WTC11 (cell line): ENCODE data around the gene PLEKHA6. TPM values are rescaled to one million over a fixed set of nuclear protein-coding genes. Genes with fewer than 3 reads are reported as not detected.

Experiments used
- ATAC-seq: fragments of 200-7000 bp; cut with Tn5 transposase; 2 replicates; pipeline ENCODE4 v1.10.0; 2021; ENCODE audit warnings: mild to moderate bottlenecking, moderate library complexity
- CTCF ChIA-PET: fragments of 300-600 bp; sonication (Branson Sonifier 250); formaldehyde crosslinking; loops from one replicate; lab custom pipeline; 2021; ENCODE audit warnings: antibody characterized with exemption; lab: Charles Lee
- POLR2A ChIA-PET: fragments of 350-600 bp; sonication (Branson Sonifier 250); formaldehyde crosslinking; loops from one replicate; lab custom pipeline; 2021; ENCODE audit warnings: antibody characterized with exemption; lab: Charles Lee
- DNase-seq: peaks from one replicate; pipeline ENCODE4 v3.0.0; 2021; ENCODE audit warnings: low spot score
- H3K27ac Mint-ChIP-seq: 2 replicates; pipeline ENCODE4 v1.8.0; 2021; ENCODE audit warnings: mixed read lengths
- H3K27me3 Mint-ChIP-seq: 2 replicates; pipeline ENCODE4 v1.8.0; 2021; ENCODE audit warnings: low read depth, mild to moderate bottlenecking, moderate library complexity, mixed read lengths
- H3K36me3 Mint-ChIP-seq: 2 replicates; pipeline ENCODE4 v1.8.0; 2021; ENCODE audit warnings: mixed read lengths
- H3K4me1 Mint-ChIP-seq: 2 replicates; pipeline ENCODE4 v1.8.0; 2022; ENCODE audit warnings: mixed read lengths
- H3K4me3 Mint-ChIP-seq: 2 replicates; pipeline ENCODE4 v1.8.0; 2021; ENCODE audit warnings: mild to moderate bottlenecking, moderate library complexity, mixed read lengths
- H3K9me3 Mint-ChIP-seq: 2 replicates; pipeline ENCODE4 v1.8.0; 2021; ENCODE audit warnings: mixed read lengths
- AFF4 ChIP-seq: sonication (generic); formaldehyde crosslinking; IDR thresholded peaks from 2 replicates; pipeline ENCODE4 v1.8.1; 2023; ENCODE audit warnings: mild to moderate bottlenecking, missing genetic modification reagents, borderline replicate concordance
- ATF2 ChIP-seq: sonication (generic); formaldehyde crosslinking; IDR thresholded peaks from 2 replicates; pipeline ENCODE4 v1.8.1; 2022; ENCODE audit warnings: low read depth, missing genetic modification reagents, borderline replicate concordance
- ATF3 ChIP-seq: sonication (generic); formaldehyde crosslinking; conservative IDR thresholded peaks from 2 replicates; pipeline ENCODE4 v1.8.1; 2022; ENCODE audit warnings: mild to moderate bottlenecking, missing genetic modification reagents
- CBFB ChIP-seq: sonication (generic); formaldehyde crosslinking; IDR thresholded peaks from 2 replicates; pipeline ENCODE4 v1.8.1; 2022; ENCODE audit warnings: mild to moderate bottlenecking, low read depth, missing genetic modification reagents
- CREB1 ChIP-seq: sonication (generic); formaldehyde crosslinking; IDR thresholded peaks from 2 replicates; pipeline ENCODE4 v1.8.0; 2023; ENCODE audit warnings: mild to moderate bottlenecking, missing genetic modification reagents
- EMX1 ChIP-seq: fragments of 250-450 bp; sonication (Bioruptor Pico); IDR thresholded peaks from 2 replicates; pipeline ENCODE4 v1.8.0; 2021; ENCODE audit warnings: mild to moderate bottlenecking
- ERG ChIP-seq: fragments of 250-450 bp; sonication (Bioruptor Pico); IDR thresholded peaks from 2 replicates; pipeline ENCODE4 v1.8.0; 2021; ENCODE audit warnings: mild to moderate bottlenecking
- IRF1 ChIP-seq: sonication (generic); formaldehyde crosslinking; IDR thresholded peaks from 2 replicates; pipeline ENCODE4 v1.8.0; 2023; ENCODE audit warnings: missing genetic modification reagents
- MXD4 ChIP-seq: fragments of 250-450 bp; sonication (Bioruptor Pico); IDR thresholded peaks from 2 replicates; pipeline ENCODE4 v1.8.0; 2021; ENCODE audit warnings: mild to moderate bottlenecking, moderate library complexity, borderline replicate concordance
- NFATC4 ChIP-seq: fragments of 250-450 bp; sonication (Bioruptor Pico); IDR thresholded peaks from 2 replicates; pipeline ENCODE4 v1.9.0; 2021; ENCODE audit warnings: mild to moderate bottlenecking
- PREB ChIP-seq: sonication (generic); formaldehyde crosslinking; IDR thresholded peaks from 2 replicates; pipeline ENCODE4 v1.8.1; 2022; ENCODE audit warnings: mild to moderate bottlenecking, missing genetic modification reagents, moderate library complexity, borderline replicate concordance
- STAT6 ChIP-seq: sonication (generic); formaldehyde crosslinking; conservative IDR thresholded peaks from 2 replicates; pipeline ENCODE4 v1.8.1; 2023; ENCODE audit warnings: mild to moderate bottlenecking, low read depth, missing genetic modification reagents, moderate library complexity
- USF2 ChIP-seq: sonication (generic); formaldehyde crosslinking; IDR thresholded peaks from 2 replicates; pipeline ENCODE4 v1.8.1; 2023; ENCODE audit warnings: mild to moderate bottlenecking, missing genetic modification reagents, moderate library complexity
- total RNA-seq: library from RNA; stranded (reverse); gene quantifications from 3 replicates; pipeline ENCODE4 v1.2.3, GENCODE V29; 2021
- TF ChIP-seq, protein P1 (sequence below): sonication (generic); formaldehyde crosslinking; IDR thresholded peaks from 2 replicates; pipeline ENCODE4 v1.8.0; 2022; ENCODE audit warnings: mild to moderate bottlenecking, missing genetic modification reagents
- TF ChIP-seq, protein P2 (sequence below): fragments of 250-450 bp; sonication (Bioruptor Pico); IDR thresholded peaks from 2 replicates; pipeline ENCODE4 v1.9.0; 2021; ENCODE audit warnings: mild to moderate bottlenecking
- TF ChIP-seq, protein P3 (sequence below): sonication (generic); formaldehyde crosslinking; IDR thresholded peaks from 2 replicates; pipeline ENCODE4 v1.8.0; 2022; ENCODE audit warnings: mild to moderate bottlenecking, missing genetic modification reagents

PLEKHA6 gene
- total RNA-seq, 1 experiment from 2014 or later: 11.6 TPM

GRCh38 chr1:204321051-204321450 lies 38.7 kb downstream of the PLEKHA6 start:
- no peak for TF ChIP-seq NFATC4
- TF ChIP-seq, protein P1, sequence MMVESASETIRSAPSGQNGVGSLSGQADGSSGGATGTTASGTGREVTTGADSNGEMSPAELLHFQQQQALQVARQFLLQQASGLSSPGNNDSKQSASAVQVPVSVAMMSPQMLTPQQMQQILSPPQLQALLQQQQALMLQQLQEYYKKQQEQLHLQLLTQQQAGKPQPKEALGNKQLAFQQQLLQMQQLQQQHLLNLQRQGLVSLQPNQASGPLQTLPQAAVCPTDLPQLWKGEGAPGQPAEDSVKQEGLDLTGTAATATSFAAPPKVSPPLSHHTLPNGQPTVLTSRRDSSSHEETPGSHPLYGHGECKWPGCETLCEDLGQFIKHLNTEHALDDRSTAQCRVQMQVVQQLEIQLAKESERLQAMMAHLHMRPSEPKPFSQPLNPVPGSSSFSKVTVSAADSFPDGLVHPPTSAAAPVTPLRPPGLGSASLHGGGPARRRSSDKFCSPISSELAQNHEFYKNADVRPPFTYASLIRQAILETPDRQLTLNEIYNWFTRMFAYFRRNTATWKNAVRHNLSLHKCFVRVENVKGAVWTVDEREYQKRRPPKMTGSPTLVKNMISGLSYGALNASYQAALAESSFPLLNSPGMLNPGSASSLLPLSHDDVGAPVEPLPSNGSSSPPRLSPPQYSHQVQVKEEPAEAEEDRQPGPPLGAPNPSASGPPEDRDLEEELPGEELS: no peak
- no peak for TF ChIP-seq EMX1 (CRISPR knock-in tag)
- TF ChIP-seq, protein P2, sequence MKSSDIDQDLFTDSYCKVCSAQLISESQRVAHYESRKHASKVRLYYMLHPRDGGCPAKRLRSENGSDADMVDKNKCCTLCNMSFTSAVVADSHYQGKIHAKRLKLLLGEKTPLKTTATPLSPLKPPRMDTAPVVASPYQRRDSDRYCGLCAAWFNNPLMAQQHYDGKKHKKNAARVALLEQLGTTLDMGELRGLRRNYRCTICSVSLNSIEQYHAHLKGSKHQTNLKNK: no peak
- TF ChIP-seq STAT6 (CRISPR knock-in tag): no peak
- TF ChIP-seq CREB1 (CRISPR knock-in tag): no peak
- TF ChIP-seq CBFB (CRISPR knock-in tag): no peak
- Mint-ChIP-seq H3K27me3 (no peaks in the 10 kb centered on the region), H3K9me3 (no peaks in the 10 kb centered on the region), H3K4me1 (peaks cover 21% of the 10 kb centered on the region), H3K4me3 (no peak overlapping the region), H3K36me3 (no peaks in the 10 kb centered on the region), H3K27ac (no peak overlapping the region)
- DNase-seq: no peak
- ChIA-PET POLR2A (no interaction called here), CTCF (no interaction called here)
- ATAC-seq: no peak

GRCh38 chr1:204320382-204320804 lies 39.3 kb downstream of the PLEKHA6 start:
- DNase-seq (no peak), ATAC-seq (no peak)
- no peaks in the 10 kb centered on the region for H3K27me3 Mint-ChIP-seq
- ChIA-PET CTCF (interaction anchor here (1.1 kb wide), 1 partner anchor 13 kb away, joined by 3 read pairs; no protein-coding TSS in a partner anchor), POLR2A (no interaction called here)
- H3K36me3 Mint-ChIP-seq: no peaks in the 10 kb centered on the region
- no peaks in the 10 kb centered on the region for H3K9me3 Mint-ChIP-seq
- peaks cover 21% of the 10 kb centered on the region for H3K4me1 Mint-ChIP-seq
- no peak overlapping the region for H3K4me3 Mint-ChIP-seq
- no peak overlapping the region for H3K27ac Mint-ChIP-seq
- no peak for TF ChIP-seq ATF2 (CRISPR knock-in tag)
- no peak for TF ChIP-seq IRF1 (CRISPR knock-in tag)
- TF ChIP-seq NFATC4: no peak
- TF ChIP-seq USF2 (CRISPR knock-in tag): no peak
- TF ChIP-seq ATF3 (CRISPR knock-in tag): no peak
- TF ChIP-seq, protein P3, sequence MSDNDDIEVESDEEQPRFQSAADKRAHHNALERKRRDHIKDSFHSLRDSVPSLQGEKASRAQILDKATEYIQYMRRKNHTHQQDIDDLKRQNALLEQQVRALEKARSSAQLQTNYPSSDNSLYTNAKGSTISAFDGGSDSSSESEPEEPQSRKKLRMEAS: no peak
- no peak for TF ChIP-seq PREB (CRISPR knock-in tag)
- no peak for TF ChIP-seq ERG (CRISPR knock-in tag)
- TF ChIP-seq MXD4: no peak
- no peak for TF ChIP-seq AFF4 (CRISPR knock-in tag)
